Stimulated activated CD8-positive, alpha-beta memory T cell treated with anti-CD3 and anti-CD28 coated beads, Interleukin-7, amount 100 ng/mL, for 1 hour (primary cell): ENCODE results near the gene TAF11.
"Not testable (repeated sequence)": the region's sequence is repeated elsewhere in the genome, so short reads cannot be mapped to it uniquely, and the experiment has no call there.

Experiments
- DNase-seq, 2 donors: peaks; one replicate each; pipeline ENCODE4 v3.0.0-alpha.2; 2020; ENCODE audit warnings: low read depth in 2 of 2

TAF11 gene

DNA sequence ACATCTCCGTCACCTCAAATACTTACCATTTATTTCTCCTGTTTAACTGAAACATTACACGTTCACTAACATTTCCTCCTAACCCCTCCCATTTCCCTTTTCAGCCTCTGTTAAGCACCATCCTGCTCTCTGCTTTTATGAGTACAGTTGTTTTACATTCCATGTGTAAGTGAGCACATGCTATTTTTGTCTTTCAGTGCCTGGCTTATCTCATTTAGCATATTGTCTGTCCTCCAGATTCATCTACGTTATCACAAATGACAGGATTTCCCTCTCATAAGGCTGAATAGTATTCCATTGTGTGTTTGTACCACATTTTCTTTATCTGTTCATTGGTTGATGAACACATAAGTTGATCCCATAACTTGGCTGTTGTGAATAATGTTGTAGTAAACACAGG is 22.7 kb downstream of the TAF11 start:
- DNase-seq = no peak

GRCh38 chr6:34864007-34864406 is 23.8 kb downstream of the TAF11 start:
- DNase-seq = no peak

GRCh38 chr6:34860776-34861175 is 27.1 kb downstream of the TAF11 start:
- DNase-seq = no peak

- no peak for DNase-seq
These were observed 27.9 kb downstream of the TAF11 start for GRCh38 chr6:34859951-34860350.

DNA sequence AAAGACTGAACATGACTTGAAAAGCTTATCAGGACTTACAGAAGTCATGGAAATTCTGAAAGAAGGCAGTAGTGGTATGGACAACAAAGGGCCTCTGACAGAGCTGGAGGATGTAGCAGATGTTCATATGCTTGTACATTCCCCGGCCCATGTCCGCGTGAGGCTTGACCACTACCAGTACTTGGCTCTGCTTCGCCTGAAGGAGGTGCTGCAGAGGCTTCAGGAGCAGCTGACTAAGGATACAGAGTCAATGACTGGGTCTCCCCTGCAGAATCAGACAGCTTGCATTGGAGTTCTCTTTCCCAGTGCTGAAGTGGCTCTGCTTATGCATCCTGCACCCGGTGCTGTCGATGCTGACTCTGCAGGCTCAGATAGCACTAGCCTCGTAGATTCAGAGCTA is 29.2 kb downstream of the TAF11 start:
- no peak for DNase-seq

GRCh38 chr6:34855463-34855862 is 32.4 kb downstream of the TAF11 start:
- no peak for DNase-seq

- no peak for DNase-seq
These were observed 35.3 kb downstream of the TAF11 start for GRCh38 chr6:34852406-34853085.

DNA sequence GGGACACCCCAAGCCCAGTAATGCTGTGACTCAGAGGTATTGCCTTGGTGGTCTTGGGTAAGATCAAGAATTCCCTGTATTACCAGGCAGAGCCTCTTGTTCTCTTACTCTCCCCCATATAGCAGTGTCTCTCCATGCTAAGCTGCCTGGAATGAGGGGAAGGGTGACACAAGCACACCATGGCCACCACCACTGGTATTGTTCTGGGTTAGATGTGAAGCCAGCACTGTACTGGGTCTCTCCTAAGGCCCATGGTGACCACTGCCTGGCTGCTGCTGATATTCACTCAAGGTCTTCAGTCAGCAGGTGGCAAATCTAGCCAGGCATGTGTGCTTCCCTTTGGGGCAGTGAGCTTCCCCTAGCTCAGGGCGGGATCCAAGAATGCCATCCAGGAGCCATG is 36.5 kb downstream of the TAF11 start:
- DNase-seq = no peak

- not testable (repeated sequence) for DNase-seq
These were observed 38.8 kb downstream of the TAF11 start for GRCh38 chr6:34849066-34849465.

DNA sequence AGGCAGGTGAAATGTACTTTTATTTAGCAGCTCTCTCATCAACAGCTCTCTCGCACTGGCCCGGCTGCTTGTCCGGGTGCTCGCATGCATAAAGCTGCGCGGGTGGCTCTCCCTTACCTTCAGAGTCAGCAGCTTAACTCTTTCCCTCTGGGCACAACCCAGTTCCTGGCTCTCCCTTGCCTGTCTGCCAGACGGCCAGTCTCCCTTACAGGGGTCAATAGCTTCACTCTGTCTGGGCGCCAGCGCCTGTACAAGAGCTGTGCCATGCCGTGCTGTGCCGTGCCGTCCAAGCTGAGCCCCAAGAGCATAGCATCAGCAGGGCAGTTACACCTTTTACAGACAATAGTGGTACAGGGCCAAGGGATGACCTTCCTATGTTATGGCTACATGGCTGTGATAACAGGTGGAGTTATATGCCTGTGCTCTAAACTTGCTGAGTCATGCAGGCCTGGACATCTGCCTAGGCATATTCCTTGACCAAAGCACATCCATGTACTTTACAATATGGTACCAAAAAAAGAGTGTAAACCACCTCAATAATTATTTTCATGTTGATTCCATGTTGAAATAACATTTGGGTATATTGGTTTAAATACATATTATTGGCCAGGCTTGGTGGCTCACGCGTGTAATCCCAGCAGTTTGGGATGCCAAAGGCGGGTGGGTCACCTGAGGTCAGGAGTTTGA is 48.0 kb downstream of the TAF11 start:
- no peak for DNase-seq

DNA sequence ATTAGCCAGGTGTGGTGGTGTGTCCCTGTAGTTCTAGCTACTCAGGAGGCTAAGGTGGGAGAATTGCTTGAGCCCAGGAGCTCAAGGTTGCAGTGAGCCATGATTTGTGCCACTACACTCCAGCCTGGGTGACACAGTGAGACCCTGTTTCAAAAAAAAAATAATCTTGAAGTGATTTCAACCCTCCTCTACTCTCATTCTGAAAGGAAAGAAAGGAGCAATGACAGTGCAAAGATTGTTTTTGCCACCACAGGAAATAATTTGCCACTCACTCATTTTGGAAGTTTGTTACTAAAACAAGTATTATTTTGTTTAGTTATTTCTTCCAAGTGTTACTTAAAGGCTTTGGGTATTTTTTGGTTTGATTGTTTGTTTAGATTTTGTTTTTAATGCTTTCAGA is 50.3 kb downstream of the TAF11 start:
- DNase-seq = no peak

GRCh38 chr6:34836451-34836850 is 51.4 kb downstream of the TAF11 start:
- DNase-seq = no peak

GRCh38 chr6:34836008-34836407 is 51.8 kb downstream of the TAF11 start:
- DNase-seq = no peak

GRCh38 chr6:34834789-34835518 is 52.9 kb downstream of the TAF11 start:
- no peak for DNase-seq

- DNase-seq = no peak
These were observed 54.9 kb downstream of the TAF11 start for GRCh38 chr6:34832942-34833341.

DNA sequence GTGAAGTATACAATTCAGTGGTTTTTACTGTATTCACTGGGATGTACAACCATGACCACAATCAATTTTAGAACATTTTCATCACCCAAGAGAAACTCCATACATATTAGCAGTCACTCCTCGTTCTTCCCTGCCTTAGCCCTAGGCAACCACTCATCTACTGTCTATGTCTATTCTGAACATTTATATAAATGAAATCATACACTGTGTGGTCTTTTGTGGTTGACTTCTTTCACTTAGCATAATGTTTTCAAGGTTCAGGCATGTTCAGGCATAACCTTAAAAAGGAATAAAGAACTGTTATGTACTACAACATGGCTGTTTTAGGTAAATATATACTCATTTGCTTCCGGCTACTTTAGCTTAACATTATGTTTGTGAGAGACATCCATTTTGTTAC is 58.7 kb downstream of the TAF11 start:
- DNase-seq = no peak
